GM19372 (cell line): ENCODE results near the gene ZKSCAN3.
"Not testable (repeated sequence)": the region's sequence is repeated elsewhere in the genome, so short reads cannot be mapped to it uniquely, and the experiment has no call there.

Experiments
- ATAC-seq: cut with Tn5 transposase; IDR thresholded peaks from one replicate; pipeline ENCODE4 v1.9.1; 2021; ENCODE audit warnings: mild to moderate bottlenecking, low read depth, moderate library complexity; ENCODE audit not compliant: unreplicated experiment

Gene ZKSCAN3

GRCh38 chr6:28340310-28341095 lies 9.2 kb upstream of the ZKSCAN3 start:
- ATAC-seq: no peak

GRCh38 chr6:28343898-28344677 lies 5.7 kb upstream of the ZKSCAN3 start:
- no peak for ATAC-seq

GRCh38 chr6:28345201-28345600 lies 4.5 kb upstream of the ZKSCAN3 start:
- ATAC-seq: no peak

GRCh38 chr6:28347119-28347518 lies 2.6 kb upstream of the ZKSCAN3 start:
- no peak for ATAC-seq

- peak; percentile 14 for ATAC-seq
Observed at GRCh38 chr6:28349344-28349891, 329 bp upstream of the ZKSCAN3 start.

- no peak for ATAC-seq
Observed at GRCh38 chr6:28351087-28351486, 1.3 kb downstream of the ZKSCAN3 start.

GRCh38 chr6:28351493-28351925 lies 1.8 kb downstream of the ZKSCAN3 start:
- no peak for ATAC-seq

- no peak for ATAC-seq
Observed at GRCh38 chr6:28353356-28353755, 3.6 kb downstream of the ZKSCAN3 start.

- no peak for ATAC-seq
Observed at GRCh38 chr6:28353981-28354676, 4.4 kb downstream of the ZKSCAN3 start.

- no peak for ATAC-seq
Observed at GRCh38 chr6:28354688-28355554, 5.2 kb downstream of the ZKSCAN3 start.

- peak; percentile 66 for ATAC-seq
Observed at GRCh38 chr6:28355743-28356665, 6.3 kb downstream of the ZKSCAN3 start.

- no peak for ATAC-seq
Observed at GRCh38 chr6:28356666-28357020, 6.9 kb downstream of the ZKSCAN3 start.

GRCh38 chr6:28357036-28357435 lies 7.3 kb downstream of the ZKSCAN3 start:
- ATAC-seq: no peak

- not testable (repeated sequence) for ATAC-seq
Observed at GRCh38 chr6:28359562-28359961, 9.8 kb downstream of the ZKSCAN3 start.

- no peak for ATAC-seq
Observed at GRCh38 chr6:28360961-28361360, 11.2 kb downstream of the ZKSCAN3 start.

GRCh38 chr6:28365590-28365989 lies 15.8 kb downstream of the ZKSCAN3 start:
- not testable (repeated sequence) for ATAC-seq

GRCh38 chr6:28368522-28368921 lies 18.8 kb downstream of the ZKSCAN3 start:
- ATAC-seq: peak; percentile 70

GRCh38 chr6:28369463-28369862 lies 19.7 kb downstream of the ZKSCAN3 start:
- ATAC-seq: no peak

- no peak for ATAC-seq
Observed at GRCh38 chr6:28370440-28370839, 20.7 kb downstream of the ZKSCAN3 start.
